ENCODE measurements around the gene RNF44.

RNF44 gene

GRCh38 chr5:176503496-176503895 lies 33.7 kb downstream of the RNF44 start:
- DNase-seq (ENCODE audit: extremely low read depth, low read depth): no peak
- no peak for TF ChIP-seq CTCF (IDR thresholded peaks at IDR 0.05; ENCODE audit: low read depth, low read length)

DNA sequence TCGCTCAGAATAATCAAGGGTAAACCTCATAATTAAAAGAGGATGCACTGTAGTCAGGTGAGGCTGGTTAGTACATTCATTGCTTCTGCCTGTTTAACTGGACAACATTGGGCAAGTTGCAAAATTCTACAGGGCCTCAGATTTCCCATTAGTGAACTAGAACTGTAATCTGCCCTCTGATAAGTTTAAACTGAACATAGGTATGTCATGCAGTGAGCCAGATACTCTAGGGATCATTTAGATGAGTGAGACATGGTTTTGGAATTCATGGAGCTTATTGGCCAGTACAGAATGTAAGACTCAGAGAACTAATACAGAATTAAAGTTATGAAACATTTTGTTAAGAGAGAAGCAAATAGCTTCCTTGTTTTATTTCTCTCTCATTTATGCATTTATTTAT lies 35.9 kb downstream of the RNF44 start:
- no peak for TF ChIP-seq CTCF (IDR thresholded peaks at IDR 0.05; ENCODE audit: low read depth, low read length)
- DNase-seq (ENCODE audit: extremely low read depth, low read depth): peak; percentile 65

DNA sequence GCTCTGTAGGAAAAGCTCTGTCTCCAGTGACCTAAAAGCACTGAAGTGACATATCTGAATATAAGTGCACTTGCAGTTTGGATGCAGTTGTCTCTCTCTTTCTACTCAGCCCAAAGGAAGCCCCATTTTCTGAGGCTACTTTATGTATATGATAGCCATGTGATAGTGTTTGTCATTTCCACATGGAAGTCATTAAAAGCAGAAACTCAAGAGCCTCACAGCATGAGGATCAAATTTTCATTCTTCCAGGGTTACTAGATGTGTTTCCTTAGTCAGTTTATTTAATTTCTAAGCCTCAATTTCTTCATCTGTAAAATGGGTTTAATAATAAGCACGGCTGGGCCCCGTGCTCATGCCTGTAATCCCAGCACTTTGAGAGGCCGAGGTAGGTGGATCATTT lies 36.7 kb downstream of the RNF44 start:
- peak; percentile 18 for DNase-seq (ENCODE audit: extremely low read depth, low read depth)
- no peak for TF ChIP-seq CTCF (IDR thresholded peaks at IDR 0.05; ENCODE audit: low read depth, low read length)

GRCh38 chr5:176499273-176499672 lies 37.9 kb downstream of the RNF44 start:
- no peak for TF ChIP-seq CTCF (IDR thresholded peaks at IDR 0.05; ENCODE audit: low read depth, low read length)
- no peak for DNase-seq (ENCODE audit: extremely low read depth, low read depth)

DNA sequence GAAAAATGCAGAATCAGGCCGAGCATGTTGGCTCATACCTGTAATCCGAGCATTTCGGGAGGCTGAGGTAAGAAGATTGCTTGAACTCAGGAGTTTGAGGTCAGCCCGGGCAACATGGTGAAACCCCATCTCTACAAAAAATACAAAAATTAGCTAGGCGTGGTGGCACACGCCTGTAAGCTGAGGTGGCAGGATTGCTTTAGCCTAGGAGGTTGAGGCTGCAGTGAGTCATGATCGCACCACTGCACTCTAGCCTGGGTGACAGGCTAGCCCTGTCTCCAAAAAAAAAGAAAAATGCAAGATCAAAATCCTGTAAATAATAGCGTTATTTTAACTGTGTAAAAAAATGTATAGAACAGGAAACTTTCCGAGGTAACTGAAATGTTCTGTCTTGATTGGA lies 39.4 kb downstream of the RNF44 start:
- DNase-seq (ENCODE audit: extremely low read depth, low read depth): no peak
- no peak for TF ChIP-seq CTCF (IDR thresholded peaks at IDR 0.05; ENCODE audit: low read depth, low read length)

- TF ChIP-seq CTCF (IDR thresholded peaks at IDR 0.05; ENCODE audit: low read depth, low read length): no peak
- DNase-seq (ENCODE audit: extremely low read depth, low read depth): no peak
Measured at GRCh38 chr5:176492431-176492830, 44.8 kb downstream of the RNF44 start.

GRCh38 chr5:176491901-176492300 lies 45.3 kb downstream of the RNF44 start:
- DNase-seq (ENCODE audit: extremely low read depth, low read depth): no peak
- no peak for TF ChIP-seq CTCF (IDR thresholded peaks at IDR 0.05; ENCODE audit: low read depth, low read length)

Data from AG09319 (cell line).